MM.1S (cell line): Measurements from ENCODE around the gene ZFPL1.

Experiments
- DNase-seq: peaks from one replicate; pipeline ENCODE4 v3.0.0-alpha.2; 2015
- H2AFZ ChIP-seq: fragments of 300-600 bp; sonication (generic); 2 replicates; pipeline ENCODE4 v1.6.0; 2016; ENCODE audit warnings: antibody characterized with exemption, low read length
- H3F3A ChIP-seq: fragments of 300-600 bp; sonication (generic); 2 replicates; pipeline ENCODE4 v1.6.1; 2016; ENCODE audit warnings: mild to moderate bottlenecking, antibody characterized with exemption, low read length, moderate library complexity, mixed read lengths; ENCODE audit not compliant: insufficient read depth
- H3K27ac ChIP-seq: fragments of 300-600 bp; sonication (generic); 2 replicates; pipeline ENCODE4 v1.5.1; 2016; ENCODE audit warnings: mild to moderate bottlenecking, low read length
- H3K27me3 ChIP-seq: fragments of 300-600 bp; sonication (generic); replicated peaks from 2 replicates; pipeline ENCODE4 v1.6.0; 2016; ENCODE audit warnings: low read length; ENCODE audit not compliant: insufficient read depth
- H3K36me3 ChIP-seq: fragments of 300-600 bp; sonication (generic); replicated peaks from 2 replicates; pipeline ENCODE4 v1.6.1; 2016; ENCODE audit warnings: mild to moderate bottlenecking, low read length, mixed read lengths; ENCODE audit not compliant: insufficient read depth
- H3K4me1 ChIP-seq: fragments of 300-600 bp; sonication (generic); 2 replicates; pipeline ENCODE4 v1.6.1; 2016; ENCODE audit warnings: low read length, mixed read lengths
- H3K4me2 ChIP-seq: fragments of 300-600 bp; sonication (generic); 2 replicates; pipeline ENCODE4 v1.6.0; 2016; ENCODE audit warnings: low read depth, low read length
- H3K4me3 ChIP-seq: fragments of 300-600 bp; sonication (generic); 2 replicates; pipeline ENCODE4 v1.5.1; 2016; ENCODE audit warnings: low read length, mixed read lengths
- H3K79me2 ChIP-seq: fragments of 300-600 bp; sonication (generic); 2 replicates; pipeline ENCODE4 v1.6.1; 2016; ENCODE audit warnings: mixed run types, low read length, mixed read lengths
- H3K9ac ChIP-seq: fragments of 300-600 bp; sonication (generic); 2 replicates; pipeline ENCODE4 v1.6.1; 2016; ENCODE audit warnings: low read length, mixed read lengths
- H3K9me2 ChIP-seq: fragments of 300-600 bp; sonication (generic); replicated peaks from 2 replicates; pipeline ENCODE4 v1.6.1; 2016; ENCODE audit warnings: mild to moderate bottlenecking, low read length, mixed read lengths; ENCODE audit not compliant: insufficient read depth
- H3K9me3 ChIP-seq: fragments of 300-600 bp; sonication (generic); replicated peaks from 2 replicates; pipeline ENCODE4 v1.6.1; 2016; ENCODE audit warnings: mild to moderate bottlenecking, low read length, mixed read lengths; ENCODE audit not compliant: insufficient read depth
- H4K20me1 ChIP-seq: fragments of 300-600 bp; sonication (generic); 2 replicates; pipeline ENCODE4 v1.6.1; 2016; ENCODE audit warnings: mild to moderate bottlenecking, low read length, moderate library complexity, mixed read lengths; ENCODE audit not compliant: insufficient read depth
- EZH2 ChIP-seq: fragments of 300-600 bp; sonication (generic); optimal IDR thresholded peaks from 2 replicates; pipeline ENCODE3; 2017; ENCODE audit warnings: low read depth, mild to moderate bottlenecking, antibody characterized with exemption, low read length, mixed read lengths
- EZH2phosphoT487 ChIP-seq: fragments of 300-600 bp; sonication (generic); IDR thresholded peaks from 2 replicates; pipeline ENCODE4 v1.6.1; 2018; ENCODE audit warnings: antibody characterized with exemption, low read length
- TF ChIP-seq, protein P1 (sequence below): fragments of 300-600 bp; sonication (generic); IDR thresholded peaks from 2 replicates; pipeline ENCODE4 v1.5.1; 2016; ENCODE audit warnings: antibody characterized with exemption, low read length, mixed read lengths

Gene ZFPL1

GRCh38 chr11:65107751-65108468 is 23.9 kb downstream of the ZFPL1 start:
- Histone ChIP-seq H4K20me1 (no peaks in the 10 kb centered on the region), H3K36me3 (no peaks in the 10 kb centered on the region), H3K79me2 (peaks cover 35% of the 10 kb centered on the region), H2AFZ (no peak overlapping the region), H3K9ac (no peak overlapping the region), H3K27ac (no peak overlapping the region), H3F3A (peaks cover 13% of the 10 kb centered on the region), H3K4me1 (peaks cover 13% of the 10 kb centered on the region), H3K4me3 (no peak overlapping the region), H3K27me3 (no peaks in the 10 kb centered on the region), H3K4me2 (no peak overlapping the region), H3K9me3 (no peaks in the 10 kb centered on the region), H3K9me2 (no peaks in the 10 kb centered on the region)
- DNase-seq = no peak
- TF ChIP-seq EZH2 = no peak
- TF ChIP-seq, protein P1, sequence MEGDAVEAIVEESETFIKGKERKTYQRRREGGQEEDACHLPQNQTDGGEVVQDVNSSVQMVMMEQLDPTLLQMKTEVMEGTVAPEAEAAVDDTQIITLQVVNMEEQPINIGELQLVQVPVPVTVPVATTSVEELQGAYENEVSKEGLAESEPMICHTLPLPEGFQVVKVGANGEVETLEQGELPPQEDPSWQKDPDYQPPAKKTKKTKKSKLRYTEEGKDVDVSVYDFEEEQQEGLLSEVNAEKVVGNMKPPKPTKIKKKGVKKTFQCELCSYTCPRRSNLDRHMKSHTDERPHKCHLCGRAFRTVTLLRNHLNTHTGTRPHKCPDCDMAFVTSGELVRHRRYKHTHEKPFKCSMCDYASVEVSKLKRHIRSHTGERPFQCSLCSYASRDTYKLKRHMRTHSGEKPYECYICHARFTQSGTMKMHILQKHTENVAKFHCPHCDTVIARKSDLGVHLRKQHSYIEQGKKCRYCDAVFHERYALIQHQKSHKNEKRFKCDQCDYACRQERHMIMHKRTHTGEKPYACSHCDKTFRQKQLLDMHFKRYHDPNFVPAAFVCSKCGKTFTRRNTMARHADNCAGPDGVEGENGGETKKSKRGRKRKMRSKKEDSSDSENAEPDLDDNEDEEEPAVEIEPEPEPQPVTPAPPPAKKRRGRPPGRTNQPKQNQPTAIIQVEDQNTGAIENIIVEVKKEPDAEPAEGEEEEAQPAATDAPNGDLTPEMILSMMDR = no peak
- no peak for TF ChIP-seq EZH2phosphoT487

DNA sequence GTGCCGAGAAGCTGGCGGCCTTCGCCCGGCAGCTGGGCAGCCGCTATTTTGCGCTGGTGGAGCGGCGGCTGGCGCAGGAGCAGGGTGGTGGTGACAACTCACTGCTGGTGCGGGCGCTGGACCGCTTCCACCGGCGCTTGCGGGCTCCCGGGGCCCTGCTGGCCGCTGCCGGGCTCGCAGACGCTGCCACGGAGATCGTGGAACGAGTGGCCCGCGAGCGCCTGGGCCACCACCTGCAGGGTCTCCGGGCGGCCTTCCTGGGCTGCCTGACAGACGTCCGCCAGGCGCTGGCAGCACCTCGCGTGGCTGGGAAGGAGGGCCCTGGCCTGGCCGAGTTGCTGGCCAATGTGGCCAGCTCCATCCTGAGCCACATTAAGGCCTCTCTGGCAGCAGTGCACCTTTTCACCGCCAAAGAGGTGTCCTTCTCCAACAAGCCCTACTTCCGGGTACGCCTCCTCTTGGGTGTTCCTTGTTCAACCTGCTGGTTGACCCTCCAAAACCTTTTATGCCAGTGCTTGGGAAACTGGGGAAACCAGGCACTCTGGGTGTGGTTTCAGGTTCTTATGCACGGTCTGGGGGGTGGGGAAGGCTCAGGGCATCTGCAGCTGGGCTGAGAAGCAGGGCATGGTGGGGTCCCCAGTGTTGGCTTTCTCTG is 24.6 kb downstream of the ZFPL1 start:
- peaks cover 13% of the 10 kb centered on the region for H3F3A ChIP-seq
- no peak overlapping the region for H3K4me3 ChIP-seq
- no peak overlapping the region for H2AFZ ChIP-seq
- H3K9me3 ChIP-seq = no peaks in the 10 kb centered on the region
- peaks cover 28% of the 10 kb centered on the region for H3K79me2 ChIP-seq
- H3K27ac ChIP-seq = no peak overlapping the region
- H3K4me1 ChIP-seq = peaks cover 18% of the 10 kb centered on the region
- no peaks in the 10 kb centered on the region for H4K20me1 ChIP-seq
- no peaks in the 10 kb centered on the region for H3K27me3 ChIP-seq
- H3K36me3 ChIP-seq = no peaks in the 10 kb centered on the region
- TF ChIP-seq, protein P1 = no peak
- no peak for TF ChIP-seq EZH2
- no peak for TF ChIP-seq EZH2phosphoT487
- H3K9me2 ChIP-seq = no peaks in the 10 kb centered on the region
- no peak overlapping the region for H3K4me2 ChIP-seq
- no peak for DNase-seq
- no peak overlapping the region for H3K9ac ChIP-seq

GRCh38 chr11:65109231-65110198 is 25.5 kb downstream of the ZFPL1 start:
- TF ChIP-seq, protein P1 = no peak
- no peak for TF ChIP-seq EZH2
- TF ChIP-seq EZH2phosphoT487 = no peak
- no peaks in the 10 kb centered on the region for H4K20me1 ChIP-seq
- no peaks in the 10 kb centered on the region for H3K9me2 ChIP-seq
- no peak overlapping the region for H3K27ac ChIP-seq
- no peak overlapping the region for H3K9ac ChIP-seq
- no peak overlapping the region for H2AFZ ChIP-seq
- no peaks in the 10 kb centered on the region for H3K9me3 ChIP-seq
- DNase-seq = no peak
- peaks cover 18% of the 10 kb centered on the region for H3K4me1 ChIP-seq
- peaks cover 20% of the 10 kb centered on the region for H3K79me2 ChIP-seq
- H3F3A ChIP-seq = peaks cover 13% of the 10 kb centered on the region
- H3K4me3 ChIP-seq = no peak overlapping the region
- H3K27me3 ChIP-seq = no peaks in the 10 kb centered on the region
- H3K4me2 ChIP-seq = no peak overlapping the region
- H3K36me3 ChIP-seq = no peaks in the 10 kb centered on the region
